Activated T-helper 1 cell treated with Interleukin-2 at 50 U/mL for 16 hours (primary cell): ENCODE data around the gene ZMAT2.
"Not testable (repeated sequence)": the region's sequence is repeated elsewhere in the genome, so short reads cannot be mapped to it uniquely, and the experiment has no call there.

Experiments used
- DNase-seq: peaks from one replicate; pipeline ENCODE4 v3.0.0-alpha.2; 2020; ENCODE audit warnings: low read depth

Gene ZMAT2

DNA sequence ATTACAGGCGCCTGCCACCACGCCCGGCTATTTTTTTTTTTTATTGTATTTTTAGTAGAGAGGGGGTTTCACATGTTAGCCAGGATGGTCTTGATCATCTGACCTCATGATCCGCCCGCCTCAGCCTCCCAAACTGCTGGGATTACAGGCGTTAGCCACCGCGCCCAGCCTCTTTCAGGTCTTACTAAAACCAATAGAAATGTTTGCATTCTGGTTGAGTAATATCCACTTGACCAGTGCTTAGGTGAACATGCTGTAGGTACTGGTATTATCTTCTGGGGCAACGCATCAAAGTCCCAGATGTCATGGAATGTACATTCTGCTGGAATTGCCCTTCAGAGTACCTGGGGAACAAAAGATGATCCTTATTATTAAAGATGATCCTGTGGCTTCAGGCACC lies 8.5 kb downstream of the ZMAT2 start:
- DNase-seq: not testable (repeated sequence)

GRCh38 chr5:140710899-140711552 lies 10.8 kb downstream of the ZMAT2 start:
- peak; percentile 72 for DNase-seq

GRCh38 chr5:140711794-140712193 lies 11.5 kb downstream of the ZMAT2 start:
- no peak for DNase-seq

GRCh38 chr5:140713562-140714094 lies 13.4 kb downstream of the ZMAT2 start:
- no peak for DNase-seq

DNA sequence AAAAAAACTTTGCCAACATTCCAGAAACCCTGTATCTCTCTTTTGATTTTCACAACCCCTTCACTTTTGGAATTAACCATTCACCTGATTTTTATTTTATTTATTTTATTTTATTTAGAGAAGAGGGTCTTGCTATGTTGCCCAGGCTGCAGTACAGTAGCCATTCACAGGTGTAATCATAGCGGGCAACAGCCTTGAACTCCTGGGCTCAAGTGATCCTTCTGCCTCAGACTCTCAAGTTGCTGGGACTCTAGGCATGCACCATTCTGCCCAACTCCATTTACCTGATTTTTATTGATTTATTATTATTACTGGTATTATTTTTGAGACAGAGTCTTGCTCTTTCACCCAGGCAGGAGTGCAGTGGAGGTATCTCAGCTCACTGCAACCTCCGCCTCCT lies 16.0 kb downstream of the ZMAT2 start:
- DNase-seq: not testable (repeated sequence)

GRCh38 chr5:140718266-140718592 lies 18.0 kb downstream of the ZMAT2 start:
- DNase-seq: no peak

GRCh38 chr5:140720738-140721137 lies 20.5 kb downstream of the ZMAT2 start:
- not testable (repeated sequence) for DNase-seq

DNA sequence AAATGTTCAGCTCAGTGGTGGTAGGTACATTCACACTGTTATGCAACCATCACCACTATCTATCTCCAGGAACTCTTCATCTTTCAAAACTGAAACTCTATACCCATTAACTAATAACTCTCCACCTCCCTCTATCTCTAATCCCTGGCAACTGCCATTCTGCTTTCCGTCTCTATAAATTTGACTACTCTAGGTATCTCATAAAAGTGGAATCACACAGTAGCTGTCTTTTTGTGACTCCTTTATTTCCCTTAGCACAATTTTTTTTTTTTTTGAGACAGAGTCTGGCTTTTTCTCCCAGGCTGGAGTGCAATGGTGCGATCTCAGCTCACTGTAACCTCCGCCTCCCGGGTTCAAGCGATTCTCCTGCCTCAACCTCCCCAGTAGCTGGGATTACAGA lies 21.1 kb downstream of the ZMAT2 start:
- not testable (repeated sequence) for DNase-seq

DNA sequence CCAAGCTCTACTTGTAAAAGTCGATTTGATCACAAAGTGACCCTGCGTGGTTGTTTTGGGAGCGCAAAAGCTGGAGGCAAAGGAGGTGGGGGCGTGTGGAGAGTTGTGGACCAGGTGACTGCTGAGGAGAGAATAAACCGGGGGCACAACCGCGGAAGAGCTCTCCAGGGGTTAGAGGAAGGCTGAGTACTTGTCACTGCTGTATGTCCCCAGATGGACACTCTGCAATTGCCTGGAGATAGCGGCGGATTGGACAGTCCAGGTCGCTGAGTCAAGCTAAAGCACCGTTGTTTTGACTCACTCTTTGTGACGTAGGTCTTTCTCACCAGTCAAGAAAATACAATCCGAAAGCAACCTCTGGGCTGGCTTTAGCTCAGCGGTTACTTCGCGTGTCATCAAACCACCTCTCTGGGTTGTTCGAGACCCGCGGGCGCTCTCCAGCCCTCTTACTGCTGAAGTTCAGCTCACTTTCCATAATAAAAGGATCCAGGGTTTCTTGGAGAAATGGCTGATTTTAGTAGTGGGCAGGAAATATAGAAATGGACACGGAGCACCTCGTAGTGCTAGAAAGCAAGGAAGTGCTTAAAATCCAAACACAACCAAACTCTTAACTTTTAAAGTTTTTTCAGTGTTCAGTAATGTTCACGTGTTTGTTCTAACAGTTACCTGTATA lies 25.7 kb downstream of the ZMAT2 start:
- DNase-seq: peak; percentile 37

DNA sequence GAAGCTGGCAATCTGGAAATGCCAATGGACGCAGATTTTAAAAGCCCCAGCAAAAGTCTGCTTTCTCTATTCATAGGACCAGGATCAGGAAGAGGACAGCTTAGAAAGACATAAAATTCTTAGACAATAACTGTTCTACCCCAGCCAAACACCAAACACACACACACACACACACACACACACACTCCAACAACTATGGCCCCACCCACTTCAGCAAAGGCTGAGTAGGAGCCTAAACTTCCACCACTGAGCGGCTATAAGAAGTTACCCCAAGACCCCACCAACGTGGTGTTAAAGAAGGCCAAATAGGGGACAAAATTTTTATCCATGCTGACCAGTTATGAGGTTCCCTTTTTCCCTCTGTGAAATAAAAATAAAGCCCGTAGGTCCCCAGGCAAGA lies 32.9 kb downstream of the ZMAT2 start:
- no peak for DNase-seq

DNA sequence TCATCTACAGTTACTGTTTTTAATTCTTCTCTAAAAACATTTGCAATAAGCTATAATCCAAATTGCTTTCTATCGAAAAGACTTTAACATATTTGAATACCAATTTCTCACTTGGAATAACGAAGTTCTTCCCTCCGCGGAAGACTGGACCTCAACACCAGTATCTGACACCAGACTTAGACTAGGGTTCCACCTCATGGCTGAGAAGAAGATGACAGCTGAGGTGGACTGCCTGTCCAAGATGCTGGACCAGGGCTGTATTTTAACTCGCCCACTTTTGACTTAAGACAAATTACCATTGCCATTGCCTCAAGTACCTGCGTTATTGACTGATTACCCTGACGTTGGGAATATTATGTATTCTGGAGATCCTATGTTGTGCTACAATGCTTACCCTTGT lies 34.1 kb downstream of the ZMAT2 start:
- DNase-seq: no peak

- no peak for DNase-seq
Observed at GRCh38 chr5:140737486-140737885, 37.2 kb downstream of the ZMAT2 start.

DNA sequence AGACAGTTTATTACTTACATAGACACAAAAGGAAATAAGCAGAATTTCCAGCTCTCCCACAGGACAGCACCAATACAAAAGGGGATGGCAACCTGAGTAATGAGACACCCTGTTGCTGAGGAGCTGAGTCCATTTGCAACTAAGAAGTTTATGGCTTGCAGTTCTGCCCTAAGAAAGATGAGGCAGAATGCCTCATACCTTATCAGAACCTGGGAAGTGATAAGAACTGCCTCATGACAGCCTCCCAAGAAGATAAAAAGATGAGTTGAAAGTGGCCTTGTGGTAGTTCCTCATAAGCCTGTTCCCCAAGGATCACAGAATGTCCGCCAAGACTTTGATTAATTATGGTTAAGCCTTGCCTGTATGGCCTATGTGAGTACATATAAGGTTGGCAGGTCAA lies 41.7 kb downstream of the ZMAT2 start:
- no peak for DNase-seq

DNA sequence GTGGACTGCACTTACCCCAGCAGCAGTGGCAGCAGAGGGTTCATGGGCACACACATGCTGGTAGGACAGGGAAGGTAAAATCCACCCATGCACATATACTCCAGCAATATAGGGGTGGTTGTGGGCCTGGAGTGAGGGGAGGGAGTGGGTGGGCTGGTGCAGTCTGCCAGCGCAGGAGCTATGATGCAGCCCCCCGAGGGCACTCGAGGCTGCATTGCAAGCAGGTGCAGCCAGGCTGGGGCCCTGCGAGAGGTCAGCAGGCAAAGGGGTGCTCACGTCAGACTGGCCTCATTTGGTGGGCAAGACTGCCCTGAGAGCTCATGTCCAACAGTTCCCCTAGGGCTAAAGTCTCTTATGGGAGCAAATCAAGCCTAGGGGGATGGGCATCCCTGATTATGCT lies 53.3 kb downstream of the ZMAT2 start:
- no peak for DNase-seq
